Activated CD4-positive, CD25-positive, alpha-beta regulatory T cell treated with anti-CD3 and anti-CD28 coated beads, Interleukin-2, amount 50 U/mL, for 24 hours (primary cell): ENCODE data around the gene CMIP.

ENCODE experiments used
- ATAC-seq, 2 donors: fragments of 150-1000 bp; cut with Tn5 transposase; one replicate each; pipeline ENCODE4 v1.10.0; 2021; ENCODE audit warnings: mild to moderate bottlenecking in 1 of 2, moderate library complexity in 1 of 2

CMIP gene

GRCh38 chr16:81590714-81591544 lies 146.3 kb downstream of the CMIP start:
- no peak for ATAC-seq

- ATAC-seq = no peak
Measured at GRCh38 chr16:81591545-81591870, 146.9 kb downstream of the CMIP start.

- no peak for ATAC-seq
Measured at GRCh38 chr16:81592353-81592866, 147.8 kb downstream of the CMIP start.

- ATAC-seq = no peak
Measured at GRCh38 chr16:81593481-81593880, 148.9 kb downstream of the CMIP start.

- peak in 1 of 2 donors; percentile 20 for ATAC-seq
Measured at GRCh38 chr16:81595629-81596292, 151.2 kb downstream of the CMIP start.

- no peak for ATAC-seq
Measured at GRCh38 chr16:81597079-81597658, 152.6 kb downstream of the CMIP start.

GRCh38 chr16:81598083-81598482 lies 153.5 kb downstream of the CMIP start:
- ATAC-seq = no peak

- no peak for ATAC-seq
Measured at GRCh38 chr16:81599034-81599744, 154.6 kb downstream of the CMIP start.

- ATAC-seq = no peak
Measured at GRCh38 chr16:81600275-81600674, 155.7 kb downstream of the CMIP start.

GRCh38 chr16:81601008-81601428 lies 156.4 kb downstream of the CMIP start:
- no peak for ATAC-seq

GRCh38 chr16:81601601-81602255 lies 157.1 kb downstream of the CMIP start:
- no peak for ATAC-seq

GRCh38 chr16:81602256-81602776 lies 157.7 kb downstream of the CMIP start:
- ATAC-seq = no peak

GRCh38 chr16:81602792-81603191 lies 158.2 kb downstream of the CMIP start:
- ATAC-seq = no peak

- no peak for ATAC-seq
Measured at GRCh38 chr16:81604960-81605383, 160.4 kb downstream of the CMIP start.

GRCh38 chr16:81606039-81606438 lies 161.4 kb downstream of the CMIP start:
- ATAC-seq = no peak

GRCh38 chr16:81607006-81607405 lies 162.4 kb downstream of the CMIP start:
- no peak for ATAC-seq

- no peak for ATAC-seq
Measured at GRCh38 chr16:81607805-81608522, 163.4 kb downstream of the CMIP start.

- ATAC-seq = no peak
Measured at GRCh38 chr16:81608523-81609209, 164.1 kb downstream of the CMIP start.

GRCh38 chr16:81609323-81609892 lies 164.8 kb downstream of the CMIP start:
- no peak for ATAC-seq

GRCh38 chr16:81610144-81610842 lies 165.7 kb downstream of the CMIP start:
- ATAC-seq = no peak
